NOMO-1 (cell line): ENCODE data around the gene CD37.

ENCODE experiments used
- DNase-seq, 2 experiments: peaks; one replicate each; lab custom pipeline; 2025; ENCODE audit not compliant: unreplicated experiment in 2 of 2; lab: John Stamatoyannopoulos, UW

Gene CD37

GRCh38 chr19:49344505-49345423, 9.6 kb downstream of the CD37 start:
- no peak for DNase-seq

- DNase-seq: no peak
Observed at GRCh38 chr19:49347191-49347590, 12.0 kb downstream of the CD37 start.

- no peak for DNase-seq
Observed at GRCh38 chr19:49347835-49348234, 12.6 kb downstream of the CD37 start.

GRCh38 chr19:49348305-49349189, 13.3 kb downstream of the CD37 start:
- no peak for DNase-seq

GRCh38 chr19:49349567-49349966, 14.4 kb downstream of the CD37 start:
- DNase-seq: no peak

- DNase-seq: peak in 1 of 2 experiments; percentile 35
Observed at GRCh38 chr19:49355909-49356353, 20.7 kb downstream of the CD37 start.

- no peak for DNase-seq
Observed at GRCh38 chr19:49356382-49356781, 21.2 kb downstream of the CD37 start.

GRCh38 chr19:49357186-49357585, 22.0 kb downstream of the CD37 start:
- no peak for DNase-seq

GRCh38 chr19:49359851-49360820, 24.9 kb downstream of the CD37 start:
- DNase-seq: no peak

- DNase-seq: no peak
Observed at GRCh38 chr19:49361438-49362047, 26.3 kb downstream of the CD37 start.

GRCh38 chr19:49362048-49362928, 27.1 kb downstream of the CD37 start, which contains the start of gene TEAD2:
Gene TEAD2 (minus strand): TSS chr19:49362416. CDS start chr19:49360075, 2,341 bp downstream.
- DNase-seq: no peak

- DNase-seq: no peak
Observed at GRCh38 chr19:49362929-49363267, 27.7 kb downstream of the CD37 start.

- DNase-seq: peak; percentile 92 to 93
Observed at GRCh38 chr19:49363268-49364082, 28.3 kb downstream of the CD37 start, which contains the start of gene DKKL1. Gene DKKL1 (plus strand): TSS chr19:49363877. CDS start chr19:49363999, 122 bp downstream.

GRCh38 chr19:49364083-49364737, 29.0 kb downstream of the CD37 start:
- no peak for DNase-seq

GRCh38 chr19:49366110-49366509, 30.9 kb downstream of the CD37 start:
- no peak for DNase-seq

- peak in 1 of 2 experiments; percentile 35 for DNase-seq
Observed at GRCh38 chr19:49368711-49369358, 33.6 kb downstream of the CD37 start.

GRCh38 chr19:49371184-49371583, 36.0 kb downstream of the CD37 start:
- DNase-seq: no peak
